ENCODE results near the gene FBLN1. TPM values are rescaled to one million over a fixed set of nuclear protein-coding genes. Genes with fewer than 3 reads are reported as not detected.

Gene FBLN1
- total and polyA plus RNA-seq, 8 donors, result 38.8 to 416 (median 114) TPM

GRCh38 chr22:45576730-45577464 is 74.2 kb downstream of the FBLN1 start:
- WGBS, 5 donors, result 88 to 94% (median 91%) methylated on average over 16 to 19 of the region's 19 CpGs

GRCh38 chr22:45577746-45578523 is 75.3 kb downstream of the FBLN1 start:
- DNase-seq, result peak; percentile 84 to 94
- Histone ChIP-seq H3K9me3 (no peaks in the 10 kb centered on the region), H3K36me3 (peaks cover 0 to 7% (median 5%) of the 10 kb centered on the region in 4 donors), H3K27ac (no peak overlapping the region), H3K4me3 (no peak overlapping the region), H3K27me3 (peaks cover 3 to 50% (median 10%) of the 10 kb centered on the region in 3 donors), H3K4me1 (peaks cover 0 to 28% (median 7%) of the 10 kb centered on the region in 4 donors)
- TF ChIP-seq CTCF (IDR thresholded peaks at IDR 0.05) (peak in 5 of 7 experiments; percentile 80 to 92 (median 88)), POLR2AphosphoS5 (IDR thresholded peaks at IDR 0.05) (no peak), EP300 (IDR thresholded peaks at IDR 0.05) (no peak), POLR2A (IDR thresholded peaks at IDR 0.05) (no peak)
- WGBS, 5 donors, result 25 to 28% (median 27%) methylated on average over 27 of the region's 27 CpGs
- intact Hi-C loops (cut with DNase I; ENCODE audit: low total_unique reads), result no loop called here

More at GRCh38 chr22:45576730-45577464, 74.2 kb downstream of the FBLN1 start:
- Histone ChIP-seq H3K4me3 (no peak overlapping the region), H3K36me3 (peaks cover 0 to 7% (median 5%) of the 10 kb centered on the region in 4 donors), H3K27ac (no peak overlapping the region), H3K27me3 (peaks cover 3 to 50% (median 10%) of the 10 kb centered on the region in 3 donors), H3K4me1 (peaks cover 0 to 28% (median 6%) of the 10 kb centered on the region in 4 donors), H3K9me3 (peaks cover 0 to 6% (median 0%) of the 10 kb centered on the region in 4 donors)
- DNase-seq, result no peak
- TF ChIP-seq POLR2AphosphoS5 (IDR thresholded peaks at IDR 0.05), result no peak
- TF ChIP-seq EP300 (IDR thresholded peaks at IDR 0.05), result no peak
- no peak for TF ChIP-seq POLR2A (IDR thresholded peaks at IDR 0.05)
- TF ChIP-seq CTCF (IDR thresholded peaks at IDR 0.05), result no peak
- intact Hi-C loops (cut with DNase I; ENCODE audit: low total_unique reads), result no loop called here

- no peak for TF ChIP-seq CTCF (IDR thresholded peaks at IDR 0.05)
- no peak for TF ChIP-seq EP300 (IDR thresholded peaks at IDR 0.05)
- no peak for TF ChIP-seq POLR2AphosphoS5 (IDR thresholded peaks at IDR 0.05)
- no peak for TF ChIP-seq POLR2A (IDR thresholded peaks at IDR 0.05)
- DNase-seq, result no peak
- WGBS, 5 donors, result 82 to 89% (median 87%) methylated on average over 5 to 7 of the region's 7 CpGs
- H3K4me3 ChIP-seq, result no peak overlapping the region
- no peak overlapping the region for H3K27ac ChIP-seq
- H3K36me3 ChIP-seq, result peaks cover 0 to 7% (median 5%) of the 10 kb centered on the region in 4 donors
- H3K27me3 ChIP-seq, result peaks cover 3 to 50% (median 10%) of the 10 kb centered on the region in 3 donors
- H3K9me3 ChIP-seq, result no peaks in the 10 kb centered on the region
- intact Hi-C loops (cut with DNase I; ENCODE audit: low total_unique reads), result no loop called here
- H3K4me1 ChIP-seq, result peaks cover 2 to 28% (median 12%) of the 10 kb centered on the region in 4 donors
Observed at GRCh38 chr22:45578524-45579147, 76.0 kb downstream of the FBLN1 start.

- Histone ChIP-seq H3K27ac (no peak overlapping the region), H3K9me3 (no peaks in the 10 kb centered on the region), H3K4me1 (peaks cover 7 to 28% (median 19%) of the 10 kb centered on the region in 4 donors), H3K4me3 (no peak overlapping the region), H3K36me3 (peaks cover 0 to 7% (median 5%) of the 10 kb centered on the region in 4 donors), H3K27me3 (peaks cover 3 to 50% (median 10%) of the 10 kb centered on the region in 3 donors)
- WGBS, 5 donors, result 89 to 97% (median 92%) methylated on average over 4 to 13 of the region's 13 CpGs
- no peak for TF ChIP-seq CTCF (IDR thresholded peaks at IDR 0.05)
- no peak for TF ChIP-seq EP300 (IDR thresholded peaks at IDR 0.05)
- TF ChIP-seq POLR2AphosphoS5 (IDR thresholded peaks at IDR 0.05), result no peak
- no peak for TF ChIP-seq POLR2A (IDR thresholded peaks at IDR 0.05)
- DNase-seq, result no peak
- intact Hi-C loops (cut with DNase I; ENCODE audit: low total_unique reads), result no loop called here
Observed at GRCh38 chr22:45579306-45579705, 76.6 kb downstream of the FBLN1 start.

All from stomach (tissue), 9 donors.